8988T (cell line): ENCODE results near the gene ZNF420.
"Not testable (repeated sequence)": the region's sequence is repeated elsewhere in the genome, so short reads cannot be mapped to it uniquely, and the experiment has no call there.

Source experiments
- DNase-seq: peaks from one replicate; pipeline ENCODE4 v3.0.0; 2011

The ZNF420 gene

DNA sequence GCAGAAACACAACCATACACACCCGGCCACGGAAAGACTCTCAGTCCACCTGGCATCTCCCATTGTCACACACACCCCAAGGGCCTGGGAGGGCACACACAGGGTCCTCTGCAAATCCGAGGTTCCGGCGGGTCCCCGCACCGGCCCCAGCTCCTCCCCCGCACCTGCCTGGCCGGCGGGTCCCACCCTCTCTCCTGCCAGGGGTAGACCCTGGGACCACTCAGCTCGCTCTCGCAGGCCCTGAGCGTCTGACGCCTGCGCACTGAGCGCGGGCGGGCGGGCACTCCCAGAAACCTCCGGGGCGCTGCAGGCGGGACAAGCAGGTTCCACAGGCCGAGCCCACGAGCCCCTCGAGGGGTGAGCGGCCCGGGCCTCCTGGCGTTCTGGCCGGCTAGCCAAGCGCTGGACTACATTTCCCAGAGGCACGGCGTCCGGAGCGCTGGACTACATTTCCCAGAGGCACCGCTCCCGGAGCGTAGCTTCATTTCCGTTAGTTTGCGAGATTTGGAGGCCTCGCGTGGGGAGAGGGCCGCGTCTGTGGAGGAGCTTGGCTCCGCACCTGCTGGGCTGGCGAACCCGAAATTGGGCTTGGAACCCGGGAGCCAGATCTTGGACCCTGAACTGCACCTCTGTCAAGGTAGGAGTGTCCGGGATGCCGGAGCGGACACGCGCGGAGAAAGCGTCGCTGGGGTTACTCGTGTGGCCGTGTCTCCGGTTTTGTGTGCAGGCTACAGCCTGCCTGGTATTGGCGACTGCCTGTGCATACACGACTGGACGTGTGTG is at the start of gene ZNF420:
Gene ZNF420, plus strand, starts transcription at position 500 of the 783 bp plus-strand sequence. CDS start 10,686 bp downstream, outside the sequence.
- peak; percentile 76 for DNase-seq

GRCh38 chr19:37045140-37045539 is 33.1 kb upstream of the ZNF420 start:
- no peak for DNase-seq

DNA sequence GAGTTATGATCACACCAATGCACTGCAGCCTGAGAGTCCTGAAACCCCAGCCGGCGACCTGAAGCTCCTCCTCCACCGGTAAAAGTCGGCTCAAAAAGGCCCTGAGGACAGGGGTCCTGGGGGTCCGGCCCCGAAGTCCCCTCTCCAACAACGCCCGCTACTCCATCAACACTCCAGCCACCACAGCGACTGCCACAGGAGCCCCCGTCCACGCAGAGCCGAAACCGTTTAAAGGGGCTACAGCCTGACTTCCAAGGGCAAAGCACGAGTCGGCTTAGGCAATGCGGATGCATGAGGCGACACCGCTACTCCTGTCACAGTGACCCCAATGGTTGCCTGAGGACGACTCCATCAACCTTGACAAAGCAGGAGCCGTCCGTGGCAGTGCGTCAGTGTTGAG is 22.9 kb upstream of the ZNF420 start:
- DNase-seq, result no peak

DNA sequence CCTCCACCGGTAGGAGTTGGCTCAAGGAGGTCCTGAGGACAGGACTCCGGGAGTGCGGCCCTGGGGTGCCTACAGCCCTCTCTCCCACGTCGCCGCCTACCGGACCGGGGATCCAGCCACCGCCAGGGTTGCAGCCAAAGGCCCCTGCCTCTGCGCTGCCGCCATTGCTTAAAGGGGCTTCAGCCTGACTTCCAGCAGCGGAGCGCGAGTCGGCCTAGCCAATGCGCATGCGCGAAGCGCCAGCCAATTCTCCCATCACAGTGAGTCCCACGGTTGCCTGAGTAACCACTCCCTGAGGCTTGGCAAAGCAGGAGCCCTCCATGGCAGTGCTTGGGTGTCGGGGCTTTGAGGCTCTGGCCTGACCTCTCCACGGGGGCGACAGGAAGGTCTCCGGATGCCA is 21.5 kb upstream of the ZNF420 start:
- DNase-seq, result no peak

- no peak for DNase-seq
Measured at GRCh38 chr19:37059142-37059541, 19.1 kb upstream of the ZNF420 start.

GRCh38 chr19:37064886-37065285 is 13.3 kb upstream of the ZNF420 start:
- DNase-seq, result not testable (repeated sequence)

DNA sequence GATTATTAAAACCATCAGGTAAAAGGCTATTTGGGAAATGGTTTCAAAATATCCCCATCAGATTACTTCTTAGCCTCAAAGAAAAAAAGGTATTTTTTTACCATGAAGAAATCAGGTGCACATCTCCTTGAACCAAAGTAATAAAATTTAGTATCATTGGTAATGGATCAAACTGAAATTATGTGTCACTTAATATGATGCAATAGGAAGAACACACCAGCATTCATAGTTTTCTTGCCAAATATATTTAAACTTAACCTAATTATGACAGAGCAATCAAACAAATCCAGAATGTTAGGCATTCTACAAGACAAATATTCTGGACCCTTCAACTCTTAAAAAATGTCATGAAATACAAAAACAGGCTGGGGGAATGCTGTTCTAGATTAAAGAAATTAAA is 4.1 kb upstream of the ZNF420 start:
- DNase-seq, result no peak

GRCh38 chr19:37074819-37075362 is 3.3 kb upstream of the ZNF420 start:
- no peak for DNase-seq

- DNase-seq, result not testable (repeated sequence)
Measured at GRCh38 chr19:37076524-37076923, 1.7 kb upstream of the ZNF420 start.

- DNase-seq, result no peak
Measured at GRCh38 chr19:37077501-37077933, 716 bp upstream of the ZNF420 start.

DNA sequence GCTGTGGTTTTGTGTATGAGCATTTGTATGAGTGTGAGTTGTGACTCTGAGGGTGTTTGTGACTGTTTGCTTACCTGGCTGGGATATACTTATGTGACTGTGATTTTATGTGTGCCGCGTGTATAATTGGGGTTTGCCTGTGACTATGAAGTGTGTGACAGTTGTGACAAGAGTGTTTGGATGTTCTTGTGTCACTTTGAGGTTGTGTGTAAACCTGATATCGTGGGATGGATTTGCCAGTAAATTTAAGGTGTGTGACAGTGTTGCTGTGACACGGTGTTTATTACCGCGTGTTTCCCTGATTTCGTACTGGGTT is 442 bp downstream of the ZNF420 start:
- no peak for DNase-seq

- DNase-seq, result no peak
Measured at GRCh38 chr19:37079238-37079637, 1.0 kb downstream of the ZNF420 start.

- no peak for DNase-seq
Measured at GRCh38 chr19:37082307-37082706, 4.1 kb downstream of the ZNF420 start.

DNA sequence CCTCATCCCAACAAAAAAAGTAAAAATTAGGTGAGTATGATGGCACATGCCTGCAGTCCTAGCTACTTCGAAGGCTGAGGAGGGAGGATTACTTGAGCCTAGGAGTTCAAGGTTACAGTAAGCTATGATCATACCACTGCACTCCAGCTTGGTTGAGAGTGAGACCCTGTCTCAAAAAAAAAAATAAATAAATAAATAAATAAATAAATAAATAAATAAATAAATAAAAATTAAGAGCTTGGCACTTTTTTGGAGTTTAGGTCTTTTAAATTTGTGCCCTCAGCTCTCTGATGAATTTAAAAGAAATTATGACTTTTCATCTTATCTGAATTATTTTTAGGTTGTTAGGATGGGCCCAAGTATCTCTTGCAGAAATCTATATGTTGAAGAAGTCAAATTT is 8.9 kb downstream of the ZNF420 start:
- no peak for DNase-seq

GRCh38 chr19:37095859-37096258 is 17.6 kb downstream of the ZNF420 start:
- no peak for DNase-seq

- no peak for DNase-seq
Measured at GRCh38 chr19:37098570-37098969, 20.3 kb downstream of the ZNF420 start.

- not testable (repeated sequence) for DNase-seq
Measured at GRCh38 chr19:37104135-37104534, 25.9 kb downstream of the ZNF420 start.

GRCh38 chr19:37111753-37112152 is 33.5 kb downstream of the ZNF420 start:
- not testable (repeated sequence) for DNase-seq

DNA sequence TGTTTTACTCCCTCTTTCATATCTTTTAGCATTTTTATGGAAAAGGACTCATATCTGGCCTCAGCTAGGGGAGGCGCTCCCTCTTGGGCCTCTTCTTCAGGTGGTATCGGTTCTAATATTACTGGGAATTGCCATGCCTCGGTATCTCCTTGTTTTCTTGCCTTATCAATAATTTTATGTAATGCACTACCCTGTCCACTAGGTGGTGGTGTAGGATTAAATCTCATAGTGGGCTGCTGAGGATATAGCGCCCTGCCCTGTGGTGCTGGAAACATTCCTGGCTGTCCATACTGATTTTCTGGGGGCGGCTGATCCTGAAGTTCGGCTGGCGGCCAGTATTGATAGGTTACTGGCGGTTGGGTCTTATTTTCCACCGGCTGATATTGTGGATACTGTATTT is 35.8 kb downstream of the ZNF420 start:
- no peak for DNase-seq

DNA sequence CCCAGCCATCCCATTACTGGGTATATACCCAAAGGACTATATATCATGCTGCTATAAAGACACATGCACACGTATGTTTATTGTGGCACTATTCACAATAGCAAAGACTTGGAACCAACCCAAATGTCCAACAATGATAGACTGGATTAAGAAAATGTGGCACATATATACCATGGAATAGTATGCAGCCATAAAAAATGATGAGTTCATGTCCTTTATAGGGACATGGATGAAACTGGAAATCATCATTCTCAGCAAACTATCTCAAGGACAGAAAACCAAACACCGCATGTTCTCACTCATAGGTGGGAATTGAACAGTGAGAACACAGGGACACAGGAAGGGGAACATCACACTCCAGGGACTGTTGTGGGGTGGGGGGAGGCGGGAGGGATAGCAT is 43.9 kb downstream of the ZNF420 start:
- not testable (repeated sequence) for DNase-seq

DNA sequence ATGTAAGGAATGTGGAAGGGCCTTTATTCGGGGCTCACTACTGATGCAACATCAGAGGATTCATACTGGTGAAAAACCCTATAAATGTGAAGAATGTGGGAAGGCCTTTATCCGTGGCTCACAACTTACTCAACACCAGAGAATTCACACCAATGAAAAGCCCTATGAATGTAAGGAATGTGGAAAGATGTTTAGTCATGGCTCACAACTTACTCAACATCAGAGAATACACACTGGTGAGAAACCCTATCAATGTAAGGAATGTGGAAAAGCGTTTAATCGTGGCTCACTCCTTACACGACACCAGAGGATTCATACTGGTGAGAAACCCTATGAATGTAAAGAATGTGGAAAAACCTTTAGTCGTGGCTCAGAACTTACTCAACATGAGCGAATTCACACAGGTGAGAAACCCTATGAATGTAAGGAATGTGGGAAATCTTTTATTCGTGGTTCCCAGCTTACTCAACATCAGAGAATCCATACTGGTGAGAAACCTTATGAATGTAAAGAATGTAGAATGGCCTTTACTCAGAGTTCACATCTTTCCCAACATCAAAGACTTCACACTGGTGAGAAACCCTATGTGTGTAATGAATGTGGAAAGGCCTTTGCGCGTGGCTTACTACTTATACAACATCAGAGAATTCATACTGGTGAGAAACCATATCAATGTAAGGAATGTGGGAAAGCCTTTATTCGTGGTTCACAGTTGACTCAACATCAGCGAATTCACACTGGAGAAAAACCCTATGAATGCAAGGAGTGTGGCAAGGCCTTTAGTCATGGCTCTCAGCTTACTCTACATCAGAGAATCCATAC is 50.0 kb downstream of the ZNF420 start:
- DNase-seq, result no peak

GRCh38 chr19:37128821-37129177 is 50.6 kb downstream of the ZNF420 start:
- no peak for DNase-seq

DNA sequence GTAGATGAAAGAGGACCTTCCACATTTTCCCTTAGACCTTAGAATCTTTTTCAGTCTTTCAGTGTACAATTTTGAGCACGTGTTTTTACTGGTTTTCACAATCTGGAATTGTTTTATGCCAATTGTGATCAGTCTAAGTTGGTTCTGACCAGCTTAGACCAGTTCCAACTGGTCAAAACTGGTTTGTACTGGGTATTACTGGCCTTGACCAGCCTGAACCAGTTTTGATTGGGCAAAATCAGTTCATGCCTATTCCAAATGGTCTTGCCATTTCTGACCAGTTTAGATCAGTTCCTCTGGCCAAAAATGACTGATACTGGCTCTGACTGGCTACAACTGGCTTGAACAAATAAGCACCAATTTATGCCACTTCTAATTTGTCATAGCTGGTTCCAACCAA is 57.9 kb downstream of the ZNF420 start:
- no peak for DNase-seq

GRCh38 chr19:37148214-37148613 is 70.0 kb downstream of the ZNF420 start:
- DNase-seq, result no peak
